CD4-positive, alpha-beta T cell treated with Interleukin-21 for 1 hour (primary cell): ENCODE measurements around the gene PAQR4.

ENCODE experiments used
- DNase-seq: peaks from one replicate; pipeline ENCODE4 v3.0.0-alpha.2; 2020

The PAQR4 gene

GRCh38 chr16:2946649-2947048 lies 22.5 kb upstream of the PAQR4 start:
- DNase-seq, result no peak

GRCh38 chr16:2948807-2949704 lies 20.1 kb upstream of the PAQR4 start:
- DNase-seq, result no peak

- DNase-seq, result no peak
Observed at GRCh38 chr16:2949705-2950352, 19.3 kb upstream of the PAQR4 start.

GRCh38 chr16:2950353-2950724 lies 18.8 kb upstream of the PAQR4 start:
- no peak for DNase-seq

GRCh38 chr16:2950773-2951172 lies 18.4 kb upstream of the PAQR4 start:
- DNase-seq, result no peak

GRCh38 chr16:2952679-2953078 lies 16.5 kb upstream of the PAQR4 start:
- no peak for DNase-seq

- DNase-seq, result no peak
Observed at GRCh38 chr16:2953706-2954627, 15.2 kb upstream of the PAQR4 start.

- no peak for DNase-seq
Observed at GRCh38 chr16:2954656-2955381, 14.3 kb upstream of the PAQR4 start.

- no peak for DNase-seq
Observed at GRCh38 chr16:2955438-2955778, 13.7 kb upstream of the PAQR4 start.

GRCh38 chr16:2955779-2956578 lies 13.2 kb upstream of the PAQR4 start:
- no peak for DNase-seq

GRCh38 chr16:2956579-2956956 lies 12.6 kb upstream of the PAQR4 start:
- no peak for DNase-seq

GRCh38 chr16:2959206-2959605 lies 9.9 kb upstream of the PAQR4 start:
- no peak for DNase-seq

- no peak for DNase-seq
Observed at GRCh38 chr16:2960183-2961010, 8.8 kb upstream of the PAQR4 start.

GRCh38 chr16:2962334-2963073 lies 6.6 kb upstream of the PAQR4 start:
- DNase-seq, result no peak

GRCh38 chr16:2963074-2963722 lies 6.0 kb upstream of the PAQR4 start:
- DNase-seq, result peak; percentile 55

GRCh38 chr16:2963723-2964474 lies 5.2 kb upstream of the PAQR4 start, which contains the start of gene KREMEN2:
KREMEN2 (plus strand) TSS chr16:2964275; CDS start chr16:2964521, 246 bp downstream.
- peak; percentile 33 for DNase-seq

GRCh38 chr16:2964475-2965336 lies 4.4 kb upstream of the PAQR4 start:
- peak; percentile 75 for DNase-seq
